ENCODE data around the gene GNG13.

Gene GNG13

DNA sequence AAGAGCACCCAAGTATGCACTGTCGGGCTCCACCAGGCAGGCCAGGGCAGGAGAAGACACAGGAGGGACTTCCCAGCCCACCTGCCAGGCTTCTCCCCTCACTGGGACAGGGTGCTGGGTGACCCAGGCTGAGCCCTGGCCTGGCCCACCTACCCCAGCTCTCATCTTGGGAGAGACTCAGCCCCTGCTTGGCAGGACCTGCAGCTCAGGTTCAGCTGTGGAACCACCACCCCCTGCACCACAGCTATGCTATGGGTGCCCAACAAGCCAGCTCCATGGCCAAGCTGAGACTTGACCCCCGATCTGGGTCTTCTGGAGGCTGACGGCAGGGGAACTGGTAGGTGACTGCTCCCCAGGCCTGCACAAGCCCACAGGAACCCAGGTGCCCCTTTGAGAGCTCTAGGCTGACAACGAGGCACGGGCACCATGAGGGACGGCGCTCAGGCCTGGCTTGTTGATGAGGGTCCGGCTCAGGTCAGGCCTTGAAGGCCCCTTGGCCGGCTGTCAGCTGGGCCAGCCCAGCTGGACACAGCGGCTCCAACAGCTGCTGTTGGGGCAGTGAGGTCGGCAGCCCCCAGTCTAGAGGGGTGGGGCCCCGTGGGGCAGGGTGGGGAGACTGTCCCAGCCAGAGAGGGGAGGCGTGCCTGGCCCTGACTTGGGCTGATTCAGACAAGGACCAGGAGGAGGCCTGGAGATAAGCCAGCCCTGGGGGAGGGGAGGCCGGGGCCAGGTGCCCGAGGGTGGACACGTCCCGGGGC, 17.0 kb downstream of the GNG13 start:
- H3K4me2 ChIP-seq (ENCODE audit: low read depth, low read length, poor library complexity, severe bottlenecking): no peak overlapping the region
- H3K27me3 ChIP-seq (ENCODE audit: low read length): no peaks in the 10 kb centered on the region
- no peak overlapping the region for H3K4me3 ChIP-seq (ENCODE audit: insufficient read depth, low read length, poor library complexity, severe bottlenecking)
- no peaks in the 10 kb centered on the region for H3K9me3 ChIP-seq (ENCODE audit: insufficient read depth, low read length)
- H3K36me3 ChIP-seq (ENCODE audit: low read length): no peaks in the 10 kb centered on the region
- no peaks in the 10 kb centered on the region for H4K20me1 ChIP-seq (ENCODE audit: low read depth, low read length)
- H3F3A ChIP-seq (ENCODE audit: insufficient read depth): no peaks in the 10 kb centered on the region
- peaks cover 8% of the 10 kb centered on the region for H3K79me2 ChIP-seq (ENCODE audit: insufficient read depth, low read length)
- H3K9ac ChIP-seq (ENCODE audit: low read length): no peak overlapping the region
- TF ChIP-seq EZH2phosphoT487 (conservative IDR thresholded peaks at IDR 0.05; ENCODE audit: low read length): no peak
- TF ChIP-seq, protein P1, sequence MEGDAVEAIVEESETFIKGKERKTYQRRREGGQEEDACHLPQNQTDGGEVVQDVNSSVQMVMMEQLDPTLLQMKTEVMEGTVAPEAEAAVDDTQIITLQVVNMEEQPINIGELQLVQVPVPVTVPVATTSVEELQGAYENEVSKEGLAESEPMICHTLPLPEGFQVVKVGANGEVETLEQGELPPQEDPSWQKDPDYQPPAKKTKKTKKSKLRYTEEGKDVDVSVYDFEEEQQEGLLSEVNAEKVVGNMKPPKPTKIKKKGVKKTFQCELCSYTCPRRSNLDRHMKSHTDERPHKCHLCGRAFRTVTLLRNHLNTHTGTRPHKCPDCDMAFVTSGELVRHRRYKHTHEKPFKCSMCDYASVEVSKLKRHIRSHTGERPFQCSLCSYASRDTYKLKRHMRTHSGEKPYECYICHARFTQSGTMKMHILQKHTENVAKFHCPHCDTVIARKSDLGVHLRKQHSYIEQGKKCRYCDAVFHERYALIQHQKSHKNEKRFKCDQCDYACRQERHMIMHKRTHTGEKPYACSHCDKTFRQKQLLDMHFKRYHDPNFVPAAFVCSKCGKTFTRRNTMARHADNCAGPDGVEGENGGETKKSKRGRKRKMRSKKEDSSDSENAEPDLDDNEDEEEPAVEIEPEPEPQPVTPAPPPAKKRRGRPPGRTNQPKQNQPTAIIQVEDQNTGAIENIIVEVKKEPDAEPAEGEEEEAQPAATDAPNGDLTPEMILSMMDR (IDR thresholded peaks at IDR 0.05; ENCODE audit: insufficient read depth, low read length, poor library complexity, severe bottlenecking): no peak
- H3K9me2 ChIP-seq (replicated peaks; ENCODE audit: insufficient read depth, low read length): no peaks in the 10 kb centered on the region
- H3K27ac ChIP-seq (ENCODE audit: low read depth, low read length): no peak overlapping the region
- H2AFZ ChIP-seq (ENCODE audit: low read depth, low read length, severe bottlenecking): no peak overlapping the region

DNA sequence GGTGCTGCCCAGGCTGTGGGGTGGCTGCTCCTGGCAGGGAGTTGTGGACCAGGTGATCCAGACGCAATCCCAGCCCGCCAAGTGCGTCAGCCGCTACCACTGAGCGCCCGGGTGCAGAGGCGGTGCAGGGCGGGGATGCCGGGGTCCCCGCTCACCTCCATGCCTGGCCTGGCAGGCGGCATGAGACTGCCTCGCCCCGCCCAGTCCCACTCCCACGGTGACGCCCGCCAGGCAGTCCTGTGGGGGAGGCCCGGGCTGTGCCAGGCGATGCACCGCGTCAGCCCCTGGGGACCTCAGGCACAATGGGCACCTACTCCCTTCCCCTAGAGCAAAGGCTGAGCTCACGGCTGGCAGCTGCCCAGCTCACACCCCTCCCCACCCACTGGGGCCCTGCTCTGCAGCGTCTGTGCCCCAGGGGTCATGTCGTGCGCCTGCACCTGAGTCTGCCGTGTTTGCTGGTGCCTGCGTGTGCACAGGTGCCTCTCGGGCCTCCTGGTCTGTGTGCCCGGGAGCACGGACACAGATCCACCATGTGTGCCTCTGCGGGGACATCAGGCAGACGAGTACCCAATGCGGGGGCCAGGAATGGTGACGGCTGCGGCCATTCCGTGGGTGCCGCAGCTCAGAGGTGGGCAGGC, 17.6 kb downstream of the GNG13 start:
- H3K36me3 ChIP-seq (ENCODE audit: low read length): no peaks in the 10 kb centered on the region
- TF ChIP-seq EZH2phosphoT487 (conservative IDR thresholded peaks at IDR 0.05; ENCODE audit: low read length): no peak
- TF ChIP-seq, protein P1 (IDR thresholded peaks at IDR 0.05; ENCODE audit: insufficient read depth, low read length, poor library complexity, severe bottlenecking): no peak
- H3K9me3 ChIP-seq (ENCODE audit: insufficient read depth, low read length): no peaks in the 10 kb centered on the region
- H3K9me2 ChIP-seq (replicated peaks; ENCODE audit: insufficient read depth, low read length): no peaks in the 10 kb centered on the region
- no peak overlapping the region for H3K9ac ChIP-seq (ENCODE audit: low read length)
- no peak overlapping the region for H3K27ac ChIP-seq (ENCODE audit: low read depth, low read length)
- H3K27me3 ChIP-seq (ENCODE audit: low read length): no peaks in the 10 kb centered on the region
- no peak overlapping the region for H2AFZ ChIP-seq (ENCODE audit: low read depth, low read length, severe bottlenecking)
- H4K20me1 ChIP-seq (ENCODE audit: low read depth, low read length): no peaks in the 10 kb centered on the region
- no peak overlapping the region for H3K4me2 ChIP-seq (ENCODE audit: low read depth, low read length, poor library complexity, severe bottlenecking)
- no peak overlapping the region for H3K4me3 ChIP-seq (ENCODE audit: insufficient read depth, low read length, poor library complexity, severe bottlenecking)
- H3K79me2 ChIP-seq (ENCODE audit: insufficient read depth, low read length): peaks cover 6% of the 10 kb centered on the region
- no peaks in the 10 kb centered on the region for H3F3A ChIP-seq (ENCODE audit: insufficient read depth)

DNA sequence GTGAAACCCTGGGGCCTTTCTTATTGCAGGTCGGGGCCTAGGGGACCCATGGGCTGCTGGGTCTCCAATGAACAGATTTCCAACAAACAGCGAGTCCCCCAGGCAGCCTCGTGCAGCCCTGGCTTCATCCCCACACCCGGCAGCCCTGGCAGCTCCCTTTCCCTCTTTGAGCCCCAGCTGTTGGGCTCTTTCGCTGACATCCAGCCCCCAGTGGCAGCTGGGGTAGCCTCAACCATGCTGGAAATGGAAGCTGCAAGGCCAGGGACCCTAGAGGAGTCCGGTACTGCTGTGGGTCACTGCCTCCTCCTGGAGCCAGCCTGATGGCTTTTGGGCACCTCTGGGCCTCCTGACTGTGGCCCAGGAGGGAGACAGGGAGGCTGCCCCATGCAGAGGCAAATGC, 18.3 kb downstream of the GNG13 start:
- no peak overlapping the region for H3K27ac ChIP-seq (ENCODE audit: low read depth, low read length)
- no peak overlapping the region for H2AFZ ChIP-seq (ENCODE audit: low read depth, low read length, severe bottlenecking)
- no peak for TF ChIP-seq EZH2phosphoT487 (conservative IDR thresholded peaks at IDR 0.05; ENCODE audit: low read length)
- TF ChIP-seq, protein P1 (IDR thresholded peaks at IDR 0.05; ENCODE audit: insufficient read depth, low read length, poor library complexity, severe bottlenecking): no peak
- no peaks in the 10 kb centered on the region for H3K36me3 ChIP-seq (ENCODE audit: low read length)
- no peaks in the 10 kb centered on the region for H3K27me3 ChIP-seq (ENCODE audit: low read length)
- no peaks in the 10 kb centered on the region for H3K9me3 ChIP-seq (ENCODE audit: insufficient read depth, low read length)
- no peaks in the 10 kb centered on the region for H4K20me1 ChIP-seq (ENCODE audit: low read depth, low read length)
- H3K9me2 ChIP-seq (replicated peaks; ENCODE audit: insufficient read depth, low read length): no peaks in the 10 kb centered on the region
- no peak overlapping the region for H3K9ac ChIP-seq (ENCODE audit: low read length)
- no peaks in the 10 kb centered on the region for H3K79me2 ChIP-seq (ENCODE audit: insufficient read depth, low read length)
- no peak overlapping the region for H3K4me3 ChIP-seq (ENCODE audit: insufficient read depth, low read length, poor library complexity, severe bottlenecking)
- no peaks in the 10 kb centered on the region for H3F3A ChIP-seq (ENCODE audit: insufficient read depth)
- H3K4me2 ChIP-seq (ENCODE audit: low read depth, low read length, poor library complexity, severe bottlenecking): no peak overlapping the region
